GM19035 (cell line): ENCODE results near the gene EDNRB.
"Not testable (repeated sequence)": the region's sequence is repeated elsewhere in the genome, so short reads cannot be mapped to it uniquely, and the experiment has no call there.

Experiments
- ATAC-seq: cut with Tn5 transposase; IDR thresholded peaks from one replicate; pipeline ENCODE4 v1.9.1; 2021; ENCODE audit not compliant: unreplicated experiment

The EDNRB gene

DNA sequence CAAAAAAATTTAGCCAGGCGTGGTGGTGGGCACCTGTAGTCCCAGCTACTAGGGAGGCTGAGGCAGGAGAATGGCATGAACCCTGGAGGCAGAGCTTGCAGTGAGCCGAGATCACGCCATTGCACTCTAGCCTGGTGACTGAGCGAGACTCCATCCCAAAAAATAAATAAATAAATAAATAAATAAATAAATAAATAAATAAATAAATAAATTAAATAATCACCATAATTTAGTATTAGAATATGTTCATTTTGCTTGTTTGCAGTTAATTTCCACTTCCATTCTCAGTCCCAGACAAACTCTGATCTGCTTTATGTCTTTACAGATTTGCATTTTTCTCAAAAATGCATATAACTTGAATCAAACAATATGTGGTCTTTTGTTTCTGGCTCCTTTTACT, 70.6 kb downstream of the EDNRB start:
- ATAC-seq, result not testable (repeated sequence)

DNA sequence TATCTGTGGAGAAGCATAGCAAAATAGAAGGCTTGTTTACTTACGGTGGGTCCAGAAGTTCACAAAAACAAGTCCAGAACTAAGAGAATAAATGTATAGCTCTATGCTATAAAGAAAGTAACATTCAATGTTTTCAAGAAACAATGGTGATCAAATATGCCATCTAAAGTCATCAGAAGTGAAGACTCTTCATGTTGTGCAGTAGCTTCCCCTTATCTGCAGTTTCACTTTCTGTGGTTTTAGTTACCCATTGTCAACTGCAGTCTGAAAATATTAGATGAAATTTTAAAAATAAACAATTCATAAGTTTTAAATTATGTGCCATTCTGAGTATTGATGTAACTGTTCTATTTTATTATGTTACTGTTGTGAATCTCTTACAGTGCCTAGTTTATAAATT, 72.5 kb downstream of the EDNRB start:
- ATAC-seq, result peak; percentile 67
